SK-N-SH (cell line): ENCODE measurements around the gene LIMS1. TPM values are rescaled to one million over a fixed set of nuclear protein-coding genes. Genes with fewer than 3 reads are reported as not detected.

Experiments
- CTCF ChIA-PET: fragments of 300-600, 350-600 bp; formaldehyde crosslinking; extraction: SDS; loops from one replicate; lab custom pipeline; 2021; lab: Yijun Ruan, JAX
- POLR2A ChIA-PET: fragments of 350-600 bp; sonication (Branson Sonifier 250); formaldehyde crosslinking; extraction: SDS; loops from one replicate; lab custom pipeline; 2020; ENCODE audit warnings: antibody characterized with exemption, inconsistent platforms; lab: Yijun Ruan, JAX
- DNase-seq: peaks from one replicate; pipeline ENCODE4 v3.0.0; 2012
- H2AFZ ChIP-seq: fragments of 200-600 bp; sonication (generic); 2 replicates; pipeline ENCODE4 v1.8.1; 2016; ENCODE audit warnings: antibody characterized with exemption, mild to moderate bottlenecking, low read depth
- H3F3A ChIP-seq: fragments of 200-600 bp; sonication (generic); replicated peaks from 2 replicates; pipeline ENCODE3; 2016; ENCODE audit warnings: antibody characterized with exemption, mild to moderate bottlenecking; ENCODE audit not compliant: insufficient read depth
- H3K27ac ChIP-seq, 2 experiments: fragments of 200-500 bp in 1 of 2; fragments of 200-600 bp in 1 of 2; sonication (Bioruptor generic) in 1 of 2; sonication (generic), shearing (Covaris generic) in 1 of 2; 2 replicates each; pipeline versions ENCODE4 v1.5.1 to v1.6.1; 2014 to 2016; ENCODE audit warnings: low read depth in 2 of 2, inconsistent platforms in 1 of 2, low read length in 1 of 2, mild to moderate bottlenecking in 1 of 2, mixed read lengths in 1 of 2
- H3K27me3 ChIP-seq: fragments of 200-600 bp; sonication (generic), shearing (Covaris generic); 2 replicates; pipeline ENCODE4 v1.6.1; 2016; ENCODE audit warnings: mixed run types; ENCODE audit not compliant: insufficient read depth
- H3K36me3 ChIP-seq, 2 experiments: fragments of 200-500 bp in 1 of 2; fragments of 200-600 bp in 1 of 2; sonication (Bioruptor generic) in 1 of 2; sonication (generic) in 1 of 2; replicated peaks in 1 of 2; 2 replicates each; pipeline versions ENCODE3 to v1.5.1; 2014 to 2016; ENCODE audit warnings: low read length in 1 of 2, mild to moderate bottlenecking in 1 of 2; ENCODE audit not compliant: insufficient read depth in 2 of 2, control insufficient read depth in 1 of 2
- H3K4me1 ChIP-seq, 2 experiments: fragments of 200-500 bp in 1 of 2; fragments of 200-600 bp in 1 of 2; sonication (Bioruptor generic) in 1 of 2; sonication (generic), shearing (Covaris generic) in 1 of 2; 2 replicates each; pipeline versions ENCODE4 v1.5.1 to v1.6.1; 2014 to 2016; ENCODE audit warnings: low read depth in 1 of 2, low read length in 1 of 2, mixed run types in 1 of 2; ENCODE audit not compliant: insufficient read depth in 2 of 2, control insufficient read depth in 1 of 2
- H3K4me2 ChIP-seq: fragments of 200-600 bp; sonication (generic), shearing (Covaris generic); 2 replicates; pipeline ENCODE4 v1.6.1; 2017; ENCODE audit warnings: mixed run types
- H3K4me3 ChIP-seq, 2 experiments: fragments of 200-500 bp in 1 of 2; fragments of 200-600 bp in 1 of 2; sonication (Bioruptor generic) in 1 of 2; sonication (generic), shearing (Covaris generic) in 1 of 2; 2 replicates each; pipeline versions ENCODE4 v1.5.1 to v1.8.1; 2014 to 2016; ENCODE audit warnings: low read depth in 2 of 2, inconsistent platforms in 1 of 2, low read length in 1 of 2, mild to moderate bottlenecking in 1 of 2, mixed read lengths in 1 of 2, moderate library complexity in 1 of 2
- H3K79me2 ChIP-seq: fragments of 200-600 bp; sonication (generic); 2 replicates; pipeline ENCODE4 v1.8.1; 2017; ENCODE audit warnings: mild to moderate bottlenecking; ENCODE audit not compliant: insufficient read depth
- H3K9ac ChIP-seq: fragments of 200-600 bp; sonication (generic); 2 replicates; pipeline ENCODE4 v1.6.1; 2017; ENCODE audit warnings: mixed run types
- H3K9me2 ChIP-seq: fragments of 200-600 bp; sonication (generic); 2 replicates; pipeline ENCODE4 v1.6.1; 2017; ENCODE audit warnings: mixed run types
- H3K9me3 ChIP-seq: fragments of 200-600 bp; sonication (generic); 2 replicates; pipeline ENCODE4 v1.6.1; 2017; ENCODE audit warnings: mixed run types, mild to moderate bottlenecking, moderate library complexity
- H4K20me1 ChIP-seq: fragments of 200-600 bp; sonication (generic); 2 replicates; pipeline ENCODE4 v1.6.1; 2017; ENCODE audit warnings: mild to moderate bottlenecking, mixed run types; ENCODE audit not compliant: insufficient read depth
- CTCF ChIP-seq: fragments of 200-600 bp; sonication (generic); IDR thresholded peaks from 2 replicates; pipeline ENCODE4 v1.6.1; 2017; ENCODE audit warnings: antibody characterized with exemption, mild to moderate bottlenecking, moderate library complexity
- FOSL2 ChIP-seq: IDR thresholded peaks from 2 replicates; pipeline ENCODE4 v1.4.0; 2012; ENCODE audit warnings: low read depth, mild to moderate bottlenecking, moderate library complexity, borderline replicate concordance
- FOXM1 ChIP-seq: IDR thresholded peaks from 2 replicates; pipeline ENCODE4 v1.4.0; 2012; ENCODE audit warnings: low read depth, mild to moderate bottlenecking
- GATA2 ChIP-seq: sonication (generic); formaldehyde crosslinking; IDR thresholded peaks from 2 replicates; pipeline ENCODE4 v1.5.0; 2020; ENCODE audit warnings: mild to moderate bottlenecking, missing genetic modification reagents
- JUND ChIP-seq: IDR thresholded peaks from 2 replicates; pipeline ENCODE4 v1.4.0; 2012
- PBX3 ChIP-seq: IDR thresholded peaks from 2 replicates; pipeline ENCODE4; 2012
- RCOR1 ChIP-seq: fragments of 150-350 bp; IDR thresholded peaks from 2 replicates; pipeline ENCODE4 v1.6.1; 2017; ENCODE audit warnings: antibody characterized with exemption, low read length
- SMC3 ChIP-seq: IDR thresholded peaks from 2 replicates; pipeline ENCODE4 v1.6.1; 2012; ENCODE audit warnings: low read depth, low read length, improper control_type of control experiment
- TAF1 ChIP-seq: IDR thresholded peaks from 2 replicates; pipeline ENCODE4 v1.6.1; 2012; ENCODE audit warnings: low read depth, mild to moderate bottlenecking, low read length, moderate library complexity, borderline replicate concordance
- TCF12 ChIP-seq: IDR thresholded peaks from 2 replicates; pipeline ENCODE4 v1.4.0; 2012
- TEAD4 ChIP-seq: IDR thresholded peaks from 2 replicates; pipeline ENCODE4 v1.4.0; 2012; ENCODE audit warnings: mild to moderate bottlenecking, borderline replicate concordance; ENCODE audit not compliant: insufficient read depth
- WGBS: methylation state at CpG from one replicate; pipeline ENCODE4 v1.1.6; 2017; ENCODE audit warnings: low lambda C conversion rate; 5-methylcytosine and 5-hydroxymethylcytosine counted together
- polyA plus RNA-seq, 3 experiments: library from polyadenylated mRNA; depleted of rRNA; stranded (reverse); fragments of >200 nt; gene quantifications; 2 replicates each; pipeline ENCODE4 v1.2.3, GENCODE V29; 2012
- TF ChIP-seq, protein P1 (sequence below): fragments of 150-350 bp; IDR thresholded peaks from 2 replicates; pipeline ENCODE4 v1.6.1; 2016; ENCODE audit warnings: mild to moderate bottlenecking, low read depth, low read length
- TF ChIP-seq, protein P2 (sequence below): IDR thresholded peaks from 2 replicates; pipeline ENCODE4 v1.4.0; 2012; ENCODE audit warnings: low read depth, borderline replicate concordance

Gene LIMS1
- polyA plus RNA-seq, 1 of the 3 experiments (the other 2 are of a cell fraction): 123 TPM

DNA sequence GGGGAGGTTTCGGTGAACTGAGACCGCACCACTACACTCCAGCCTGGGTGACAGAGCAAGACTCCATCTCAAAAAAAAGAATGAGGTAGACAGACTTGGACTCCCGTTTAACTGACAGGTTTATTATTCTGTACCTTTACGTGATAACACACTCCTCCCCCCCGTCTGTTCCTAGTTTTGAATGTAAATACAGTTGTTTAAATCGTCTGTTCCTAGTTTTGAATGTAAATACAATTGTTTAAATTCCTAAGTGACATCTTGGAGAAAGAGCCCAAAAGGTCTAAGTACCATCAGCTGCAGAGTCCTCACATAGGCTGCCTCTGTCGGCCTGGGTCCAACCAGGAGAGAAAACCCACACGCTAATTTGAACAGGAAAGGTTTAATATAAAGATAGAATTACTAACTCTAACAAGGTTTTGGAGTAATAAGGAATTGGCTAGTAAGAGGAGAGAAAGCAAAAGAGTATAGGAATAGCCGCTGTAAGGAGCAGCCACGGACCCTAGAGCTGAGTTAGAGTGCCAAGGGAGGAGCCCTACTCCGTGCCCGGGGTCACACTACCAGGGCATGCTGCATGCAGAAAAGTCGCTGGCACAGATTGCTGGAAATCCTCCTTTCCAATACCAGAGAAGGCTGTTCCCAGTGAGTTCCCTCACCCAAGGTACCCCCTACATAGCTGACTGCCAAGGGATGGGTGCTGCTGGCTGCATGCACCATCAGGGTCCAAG is 101.5 kb downstream of the LIMS1 start:
- Histone ChIP-seq H3K4me3 (peak overlapping the region in 1 of 2 experiments; percentile 47; a peak in 1 of 4 replicates), H3K36me3 (no peaks in the 10 kb centered on the region), H3K4me1 (peaks cover 43 to 45% of the 10 kb centered on the region in 2 experiments), H3K9ac (0 out of 2 replicates have a peak overlapping the region, but pooled peaks have one; percentile 11), H3K9me3 (no peaks in the 10 kb centered on the region), H4K20me1 (peaks cover 10% of the 10 kb centered on the region), H3K4me2 (peak overlapping the region; percentile 30), H3K27ac (peak overlapping the region; percentile 68 to 97), H3K9me2 (no peaks in the 10 kb centered on the region), H3K79me2 (peaks cover 93% of the 10 kb centered on the region), H3K27me3 (no peaks in the 10 kb centered on the region), H3F3A (peaks cover 34% of the 10 kb centered on the region), H2AFZ (no peak overlapping the region)
- 74% methylated on average over 12 of the region's 13 CpGs for WGBS
- DNase-seq: no peak
- ChIA-PET POLR2A (interaction anchor here (1.2 kb wide), 1 partner anchor 19 kb away, joined by 4 read pairs; no protein-coding TSS in a partner anchor), CTCF (interaction anchor here (0.5 to 5.4 kb wide), 47 partner anchors 8 to 1511 kb away, joined by 3 to 188 read pairs (median 4); partner anchors contain the start of genes SULT1C2 and SULT1C4)
- no peak for TF ChIP-seq CTCF
- no peak for TF ChIP-seq TEAD4
- no peak for TF ChIP-seq FOSL2
- TF ChIP-seq, protein P1, sequence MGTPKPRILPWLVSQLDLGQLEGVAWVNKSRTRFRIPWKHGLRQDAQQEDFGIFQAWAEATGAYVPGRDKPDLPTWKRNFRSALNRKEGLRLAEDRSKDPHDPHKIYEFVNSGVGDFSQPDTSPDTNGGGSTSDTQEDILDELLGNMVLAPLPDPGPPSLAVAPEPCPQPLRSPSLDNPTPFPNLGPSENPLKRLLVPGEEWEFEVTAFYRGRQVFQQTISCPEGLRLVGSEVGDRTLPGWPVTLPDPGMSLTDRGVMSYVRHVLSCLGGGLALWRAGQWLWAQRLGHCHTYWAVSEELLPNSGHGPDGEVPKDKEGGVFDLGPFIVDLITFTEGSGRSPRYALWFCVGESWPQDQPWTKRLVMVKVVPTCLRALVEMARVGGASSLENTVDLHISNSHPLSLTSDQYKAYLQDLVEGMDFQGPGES: no peak
- TF ChIP-seq GATA2 (CRISPR knock-in tag): no peak
- TF ChIP-seq JUND: no peak
- no peak for TF ChIP-seq TAF1
- no peak for TF ChIP-seq RCOR1
- no peak for TF ChIP-seq TCF12
- TF ChIP-seq FOXM1: no peak
- TF ChIP-seq SMC3: no peak
- TF ChIP-seq, protein P2, sequence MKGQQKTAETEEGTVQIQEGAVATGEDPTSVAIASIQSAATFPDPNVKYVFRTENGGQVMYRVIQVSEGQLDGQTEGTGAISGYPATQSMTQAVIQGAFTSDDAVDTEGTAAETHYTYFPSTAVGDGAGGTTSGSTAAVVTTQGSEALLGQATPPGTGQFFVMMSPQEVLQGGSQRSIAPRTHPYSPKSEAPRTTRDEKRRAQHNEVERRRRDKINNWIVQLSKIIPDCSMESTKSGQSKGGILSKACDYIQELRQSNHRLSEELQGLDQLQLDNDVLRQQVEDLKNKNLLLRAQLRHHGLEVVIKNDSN: no peak
- TF ChIP-seq PBX3: no peak
